Osteoblast (primary cell): ENCODE results near the gene CHRND. TPM values are rescaled to one million over a fixed set of nuclear protein-coding genes. Genes with fewer than 3 reads are reported as not detected.

ENCODE experiments used
- DNase-seq: peaks from one replicate; pipeline ENCODE4 v3.0.0; 2011; ENCODE audit warnings: low spot score, mixed read lengths; ENCODE audit not compliant: insufficient read length; ENCODE audit errors: missing footprints
- H2AFZ ChIP-seq: 2 replicates; pipeline ENCODE4 v1.6.0; 2011; ENCODE audit warnings: mild to moderate bottlenecking, low read length
- H3K27ac ChIP-seq: 2 replicates; pipeline ENCODE4 v1.5.1; 2011; ENCODE audit warnings: mild to moderate bottlenecking, low read depth, low read length, moderate library complexity
- H3K27me3 ChIP-seq: 2 replicates; pipeline ENCODE4 v1.6.0; 2012; ENCODE audit warnings: mild to moderate bottlenecking, control low read depth, inconsistent platforms, low read length, moderate library complexity; ENCODE audit not compliant: insufficient read depth
- H3K36me3 ChIP-seq: 2 replicates; pipeline ENCODE4 v1.5.1; 2011; ENCODE audit warnings: mild to moderate bottlenecking, low read length, control low read depth, moderate library complexity; ENCODE audit not compliant: insufficient read depth
- H3K4me1 ChIP-seq: 2 replicates; pipeline ENCODE4 v1.5.1; 2011; ENCODE audit warnings: mild to moderate bottlenecking, low read length, control low read depth, moderate library complexity; ENCODE audit not compliant: insufficient read depth
- H3K4me2 ChIP-seq: 2 replicates; pipeline ENCODE4 v1.6.0; 2011; ENCODE audit warnings: mild to moderate bottlenecking, low read length; ENCODE audit not compliant: insufficient read depth
- H3K4me3 ChIP-seq: fragments of 200-600 bp; sonication (generic); 3 replicates; pipeline ENCODE4 v1.5.1; 2012; ENCODE audit warnings: mild to moderate bottlenecking, low read length, inconsistent platforms; ENCODE audit not compliant: insufficient read depth
- H3K79me2 ChIP-seq: 2 replicates; pipeline ENCODE4 v1.6.0; 2012; ENCODE audit warnings: mild to moderate bottlenecking, low read length, control low read depth, inconsistent platforms; ENCODE audit not compliant: insufficient read depth
- H3K9me3 ChIP-seq: 2 replicates; pipeline ENCODE4 v1.5.1; 2011; ENCODE audit warnings: low read depth, low read length, control low read depth
- H4K20me1 ChIP-seq: 2 replicates; pipeline ENCODE4 v1.6.0; 2012; ENCODE audit warnings: mild to moderate bottlenecking, low read length, control low read depth; ENCODE audit not compliant: insufficient read depth
- total RNA-seq: library from RNA; depleted of rRNA; stranded (reverse); fragments of >200 nt; gene quantifications from 2 replicates; pipeline ENCODE4 v1.2.3, GENCODE V29; 2012
- TF ChIP-seq, protein P1 (sequence below): IDR thresholded peaks from 2 replicates; pipeline ENCODE4 v1.5.1; 2011; ENCODE audit warnings: mild to moderate bottlenecking, low read depth, low read length, moderate library complexity; ENCODE audit errors: extremely low read depth

The CHRND gene
- total RNA-seq, 1 donor, result not detected

DNA sequence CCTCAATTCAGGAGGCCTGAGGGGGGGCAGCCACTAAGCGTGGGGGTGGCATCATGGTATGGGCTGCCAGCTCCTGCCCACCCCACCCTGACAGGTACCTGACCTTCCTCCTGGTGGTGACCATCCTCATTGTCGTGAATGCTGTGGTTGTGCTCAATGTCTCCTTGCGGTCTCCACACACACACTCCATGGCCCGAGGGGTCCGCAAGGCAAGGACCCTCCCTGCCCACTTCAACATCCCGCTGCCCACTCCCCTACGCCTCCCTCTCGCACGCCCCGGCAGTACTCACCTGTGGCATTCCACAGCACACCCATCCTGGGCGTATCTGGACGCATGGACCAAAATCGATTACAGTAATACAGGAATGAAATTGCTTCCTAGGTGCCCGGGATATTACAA lies 17.5 kb downstream of the CHRND start:
- Histone ChIP-seq H3K27me3 (peaks cover 8% of the 10 kb centered on the region), H3K4me3 (no peak overlapping the region), H3K9me3 (no peaks in the 10 kb centered on the region), H3K79me2 (peaks cover 8% of the 10 kb centered on the region), H3K4me2 (no peak overlapping the region), H3K4me1 (no peaks in the 10 kb centered on the region), H3K27ac (no peak overlapping the region), H2AFZ (no peak overlapping the region), H4K20me1 (peaks cover 8% of the 10 kb centered on the region), H3K36me3 (no peaks in the 10 kb centered on the region)
- TF ChIP-seq, protein P1, sequence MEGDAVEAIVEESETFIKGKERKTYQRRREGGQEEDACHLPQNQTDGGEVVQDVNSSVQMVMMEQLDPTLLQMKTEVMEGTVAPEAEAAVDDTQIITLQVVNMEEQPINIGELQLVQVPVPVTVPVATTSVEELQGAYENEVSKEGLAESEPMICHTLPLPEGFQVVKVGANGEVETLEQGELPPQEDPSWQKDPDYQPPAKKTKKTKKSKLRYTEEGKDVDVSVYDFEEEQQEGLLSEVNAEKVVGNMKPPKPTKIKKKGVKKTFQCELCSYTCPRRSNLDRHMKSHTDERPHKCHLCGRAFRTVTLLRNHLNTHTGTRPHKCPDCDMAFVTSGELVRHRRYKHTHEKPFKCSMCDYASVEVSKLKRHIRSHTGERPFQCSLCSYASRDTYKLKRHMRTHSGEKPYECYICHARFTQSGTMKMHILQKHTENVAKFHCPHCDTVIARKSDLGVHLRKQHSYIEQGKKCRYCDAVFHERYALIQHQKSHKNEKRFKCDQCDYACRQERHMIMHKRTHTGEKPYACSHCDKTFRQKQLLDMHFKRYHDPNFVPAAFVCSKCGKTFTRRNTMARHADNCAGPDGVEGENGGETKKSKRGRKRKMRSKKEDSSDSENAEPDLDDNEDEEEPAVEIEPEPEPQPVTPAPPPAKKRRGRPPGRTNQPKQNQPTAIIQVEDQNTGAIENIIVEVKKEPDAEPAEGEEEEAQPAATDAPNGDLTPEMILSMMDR, result no peak
- no peak for DNase-seq

DNA sequence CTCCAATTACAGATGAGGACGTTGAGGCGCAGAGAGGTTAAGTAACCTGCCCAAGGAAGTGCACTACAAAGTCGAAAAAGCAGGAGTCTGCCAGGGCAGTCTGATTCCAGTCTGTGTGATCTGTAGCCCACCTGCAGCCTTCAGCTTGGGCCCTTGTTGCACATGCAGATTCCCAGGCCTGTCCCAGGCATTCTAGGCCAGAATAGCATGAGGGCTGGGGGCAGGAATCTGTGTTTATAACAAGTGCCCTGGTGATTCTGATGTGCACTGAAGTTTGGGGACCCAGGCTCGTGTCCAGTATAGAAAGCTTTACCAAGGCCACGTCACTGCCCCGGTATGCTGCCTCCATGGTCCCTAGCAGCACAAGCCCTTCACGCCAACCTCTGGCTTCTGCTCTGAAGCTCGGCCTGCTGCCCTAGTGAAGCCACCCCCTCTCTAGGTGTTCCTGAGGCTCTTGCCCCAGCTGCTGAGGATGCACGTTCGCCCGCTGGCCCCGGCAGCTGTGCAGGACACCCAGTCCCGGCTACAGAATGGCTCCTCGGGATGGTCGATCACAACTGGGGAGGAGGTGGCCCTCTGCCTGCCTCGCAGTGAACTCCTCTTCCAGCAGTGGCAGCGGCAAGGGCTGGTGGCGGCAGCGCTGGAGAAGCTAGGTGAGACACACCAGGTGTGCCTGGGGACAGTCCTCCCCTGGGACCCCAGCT lies 18.1 kb downstream of the CHRND start:
- peaks cover 8% of the 10 kb centered on the region for H3K27me3 ChIP-seq
- peaks cover 8% of the 10 kb centered on the region for H4K20me1 ChIP-seq
- peaks cover 8% of the 10 kb centered on the region for H3K79me2 ChIP-seq
- H3K9me3 ChIP-seq, result no peaks in the 10 kb centered on the region
- TF ChIP-seq, protein P1, result no peak
- no peak overlapping the region for H3K27ac ChIP-seq
- no peak for DNase-seq
- H2AFZ ChIP-seq, result no peak overlapping the region
- H3K4me3 ChIP-seq, result no peak overlapping the region
- H3K4me2 ChIP-seq, result no peak overlapping the region
- H3K36me3 ChIP-seq, result no peaks in the 10 kb centered on the region
- H3K4me1 ChIP-seq, result no peaks in the 10 kb centered on the region

DNA sequence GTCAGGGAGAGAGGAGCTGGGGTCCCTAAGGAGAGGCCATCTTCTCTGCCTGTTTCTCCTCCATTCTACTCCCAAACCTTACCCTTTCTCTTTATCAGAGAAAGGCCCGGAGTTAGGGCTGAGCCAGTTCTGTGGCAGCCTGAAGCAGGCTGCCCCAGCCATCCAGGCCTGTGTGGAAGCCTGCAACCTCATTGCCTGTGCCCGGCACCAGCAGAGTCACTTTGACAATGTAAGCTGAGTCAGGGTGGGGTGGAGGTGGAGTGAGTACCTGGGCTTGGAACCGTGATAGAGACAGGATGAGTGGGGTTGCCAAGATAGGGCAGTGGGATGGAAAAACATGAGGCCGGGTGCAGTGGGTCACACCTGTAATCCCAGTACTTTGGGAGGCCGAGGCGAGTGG lies 18.7 kb downstream of the CHRND start:
- no peak overlapping the region for H2AFZ ChIP-seq
- no peak overlapping the region for H3K4me3 ChIP-seq
- peaks cover 12% of the 10 kb centered on the region for H3K79me2 ChIP-seq
- peaks cover 3% of the 10 kb centered on the region for H3K4me1 ChIP-seq
- no peaks in the 10 kb centered on the region for H3K9me3 ChIP-seq
- no peak overlapping the region for H3K4me2 ChIP-seq
- peaks cover 3% of the 10 kb centered on the region for H3K27me3 ChIP-seq
- DNase-seq, result no peak
- H3K27ac ChIP-seq, result no peak overlapping the region
- peaks cover 8% of the 10 kb centered on the region for H4K20me1 ChIP-seq
- TF ChIP-seq, protein P1, result no peak
- no peaks in the 10 kb centered on the region for H3K36me3 ChIP-seq

DNA sequence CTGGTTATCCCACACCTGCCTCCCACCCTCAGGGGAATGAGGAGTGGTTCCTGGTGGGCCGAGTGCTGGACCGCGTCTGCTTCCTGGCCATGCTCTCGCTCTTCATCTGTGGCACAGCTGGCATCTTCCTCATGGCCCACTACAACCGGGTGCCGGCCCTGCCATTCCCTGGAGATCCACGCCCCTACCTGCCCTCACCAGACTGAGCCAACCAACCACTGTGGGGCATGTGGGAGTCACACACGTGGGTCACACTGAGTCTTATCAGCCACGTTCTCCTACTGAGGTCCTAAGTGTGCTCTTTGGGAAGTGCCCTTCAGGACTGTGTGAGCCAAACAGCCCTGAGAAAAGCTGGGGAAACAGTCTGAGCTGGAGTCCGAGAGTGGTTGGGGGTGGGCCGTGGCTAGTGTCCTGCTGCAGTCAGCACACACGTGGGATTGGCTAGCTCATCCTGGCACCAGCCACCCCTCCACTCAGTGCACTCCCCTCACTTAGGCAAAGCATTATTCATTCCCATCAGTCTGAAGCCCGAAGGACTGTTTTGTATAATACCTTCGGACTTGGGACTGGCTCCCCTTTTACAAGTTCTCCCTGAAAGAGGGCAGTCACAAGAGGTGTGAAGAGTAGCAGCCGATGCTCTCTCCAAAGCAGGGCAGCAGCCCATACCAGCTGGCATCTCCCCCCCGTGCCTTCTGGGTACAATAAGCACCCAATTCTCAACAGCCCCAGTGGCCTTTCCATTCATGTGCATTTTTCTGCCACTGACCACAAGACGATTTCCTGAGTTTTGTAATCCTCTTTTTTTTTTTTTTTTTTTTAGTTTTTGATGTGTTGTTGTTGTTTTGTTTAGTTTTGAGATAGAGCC lies 19.8 kb downstream of the CHRND start:
- Histone ChIP-seq H3K4me2 (no peak overlapping the region), H3K27me3 (no peaks in the 10 kb centered on the region), H3K36me3 (no peaks in the 10 kb centered on the region), H4K20me1 (peaks cover 8% of the 10 kb centered on the region), H3K79me2 (peaks cover 19% of the 10 kb centered on the region), H3K9me3 (no peaks in the 10 kb centered on the region), H3K4me3 (no peak overlapping the region), H3K4me1 (peaks cover 4% of the 10 kb centered on the region), H2AFZ (no peak overlapping the region), H3K27ac (no peak overlapping the region)
- DNase-seq, result no peak
- TF ChIP-seq, protein P1, result no peak
